Measurements from ENCODE around the gene LRFN4. TPM values are rescaled to one million over a fixed set of nuclear protein-coding genes. Genes with fewer than 3 reads are reported as not detected.
A peak's percentile ranks its signal among the peaks of the same experiment; 100 is the strongest.

The LRFN4 gene
- total RNA-seq, 2 experiments from 2014 or later, result 16.4 to 17.0 TPM

GRCh38 chr11:66848671-66849500 is 8.0 kb upstream of the LRFN4 start:
- POLR2A ChIA-PET, result interaction anchor here (1.0 to 1.1 kb wide), 2 partner anchors 11 to 170 kb away, joined by 3 read pairs; no protein-coding TSS in a partner anchor
- ATAC-seq (ENCODE audit: low read depth), result no peak
- Mint-ChIP-seq H3K4me3 (no peak overlapping the region), H3K27ac (no peak overlapping the region), H3K9me3 (no peaks in the 10 kb centered on the region), H3K4me1 (peaks cover 19% of the 10 kb centered on the region), H3K27me3 (no peaks in the 10 kb centered on the region), H3K36me3 (peaks cover 4% of the 10 kb centered on the region)
- DNase-seq, result peak; percentile 26

- H3K36me3 Mint-ChIP-seq, result peaks cover 4% of the 10 kb centered on the region
- no peak overlapping the region for H3K27ac Mint-ChIP-seq
- no peak for ATAC-seq (ENCODE audit: low read depth)
- DNase-seq, result no peak
- H3K4me3 Mint-ChIP-seq, result no peak overlapping the region
- H3K27me3 Mint-ChIP-seq, result no peaks in the 10 kb centered on the region
- peaks cover 17% of the 10 kb centered on the region for H3K4me1 Mint-ChIP-seq
- POLR2A ChIA-PET, result interaction anchor here (1.0 to 1.1 kb wide), 2 partner anchors 12 to 171 kb away, joined by 3 read pairs; no protein-coding TSS in a partner anchor
- no peaks in the 10 kb centered on the region for H3K9me3 Mint-ChIP-seq
These were observed 7.2 kb upstream of the LRFN4 start for GRCh38 chr11:66849501-66850234.

DNA sequence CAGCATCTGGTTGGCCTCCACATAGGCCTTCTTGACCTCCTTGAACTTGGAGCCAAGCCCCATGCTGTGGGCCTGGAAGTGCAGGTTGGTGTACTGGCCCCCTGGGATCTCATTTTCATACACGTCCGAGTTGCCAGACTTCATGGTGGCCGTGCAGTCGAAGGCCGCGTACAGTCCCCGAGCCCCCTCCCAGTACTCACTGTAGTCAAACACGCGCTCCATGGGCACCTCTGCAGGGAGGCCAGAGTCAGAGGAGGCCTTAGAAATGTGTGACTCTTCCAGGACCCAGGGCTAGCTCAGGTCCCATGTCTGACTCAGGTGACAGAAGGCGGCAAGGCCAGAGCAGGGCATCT is 6.7 kb upstream of the LRFN4 start:
- Mint-ChIP-seq H3K36me3 (peaks cover 1% of the 10 kb centered on the region), H3K4me1 (peaks cover 12% of the 10 kb centered on the region), H3K27ac (peak overlapping the region; percentile 42), H3K27me3 (no peaks in the 10 kb centered on the region), H3K4me3 (no peak overlapping the region), H3K9me3 (no peaks in the 10 kb centered on the region)
- ATAC-seq (ENCODE audit: low read depth) (no peak), DNase-seq (no peak)
- POLR2A ChIA-PET, result interaction anchor here (1.0 kb wide), 1 partner anchor 12 kb away, joined by 3 read pairs; no protein-coding TSS in a partner anchor

- DNase-seq (no peak), ATAC-seq (ENCODE audit: low read depth) (no peak)
- Mint-ChIP-seq H3K4me1 (peaks cover 13% of the 10 kb centered on the region), H3K9me3 (no peaks in the 10 kb centered on the region), H3K36me3 (no peaks in the 10 kb centered on the region), H3K27ac (peak overlapping the region; percentile 42), H3K27me3 (no peaks in the 10 kb centered on the region), H3K4me3 (no peak overlapping the region)
- POLR2A ChIA-PET, result no interaction called here
These were observed 6.2 kb upstream of the LRFN4 start for GRCh38 chr11:66850588-66851238.

DNA sequence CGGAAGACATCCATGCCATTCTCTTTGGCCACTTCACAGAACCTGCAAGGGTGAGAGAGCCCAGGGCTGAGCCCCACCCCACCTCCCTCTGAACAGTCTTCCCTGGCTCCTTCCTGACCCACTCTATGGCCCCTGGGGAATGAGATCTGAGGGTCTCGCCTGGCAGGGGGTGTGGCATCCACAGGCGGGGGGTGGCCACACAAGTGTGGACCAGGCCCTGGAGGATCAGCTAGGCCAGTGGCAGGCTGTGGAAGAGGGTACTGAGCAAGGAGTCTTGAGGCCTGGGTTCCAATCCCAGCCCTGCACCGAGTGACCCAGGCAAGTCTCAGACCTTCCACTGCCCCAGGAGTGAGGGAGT is 5.6 kb upstream of the LRFN4 start:
- H3K4me3 Mint-ChIP-seq, result no peak overlapping the region
- no peaks in the 10 kb centered on the region for H3K9me3 Mint-ChIP-seq
- ATAC-seq (ENCODE audit: low read depth) (no peak), DNase-seq (no peak)
- H3K27ac Mint-ChIP-seq, result no peak overlapping the region
- H3K27me3 Mint-ChIP-seq, result no peaks in the 10 kb centered on the region
- peaks cover 15% of the 10 kb centered on the region for H3K4me1 Mint-ChIP-seq
- H3K36me3 Mint-ChIP-seq, result no peaks in the 10 kb centered on the region
- POLR2A ChIA-PET, result interaction anchor here (1.3 to 1.4 kb wide), 2 partner anchors 8 to 235 kb away, joined by 4 to 13 read pairs; partner anchors contain the start of genes RBM14 and RCE1

DNA sequence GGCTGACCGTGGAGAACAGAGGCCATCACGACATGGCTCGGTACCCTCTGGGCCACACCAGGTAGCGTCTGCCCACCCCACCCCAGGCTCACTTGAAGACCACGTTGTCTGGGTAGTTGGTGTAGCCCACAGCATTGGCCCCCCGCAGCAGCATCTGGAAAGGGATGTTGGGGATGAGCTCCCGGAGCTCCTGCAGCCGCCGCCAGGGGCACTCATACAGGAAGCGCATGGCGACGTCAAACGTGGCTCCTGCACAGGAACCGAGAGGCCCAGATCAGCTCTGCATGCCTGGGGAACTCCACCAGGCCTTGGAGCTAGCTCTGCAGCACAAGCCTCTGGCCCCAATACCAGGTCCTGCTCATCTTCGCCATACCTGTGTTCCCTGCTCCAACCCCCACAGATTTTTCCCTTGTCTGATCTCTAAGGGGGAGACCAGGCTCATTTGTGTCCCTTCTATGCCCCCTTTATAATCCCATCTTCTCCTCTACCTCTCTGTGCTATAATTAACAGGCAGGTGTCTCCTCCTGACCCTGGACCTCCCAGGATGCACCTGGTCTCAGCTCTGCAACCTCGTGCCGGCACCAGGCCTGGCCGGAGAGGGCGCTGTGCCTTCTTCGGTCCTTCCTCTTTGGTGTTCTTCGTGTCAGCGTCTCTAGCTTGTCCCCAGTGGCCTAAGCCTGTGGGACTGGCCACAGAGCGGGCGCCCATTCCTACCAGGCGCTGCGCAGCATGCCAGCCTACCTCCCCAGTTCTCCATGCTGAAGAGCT is 5.0 kb upstream of the LRFN4 start:
- Mint-ChIP-seq H3K9me3 (no peaks in the 10 kb centered on the region), H3K4me3 (no peak overlapping the region), H3K4me1 (peaks cover 15% of the 10 kb centered on the region), H3K27me3 (no peaks in the 10 kb centered on the region), H3K36me3 (no peaks in the 10 kb centered on the region), H3K27ac (peak overlapping the region; percentile 72)
- DNase-seq, result peak; percentile 38
- POLR2A ChIA-PET, result interaction anchor here (1.3 to 1.4 kb wide), 2 partner anchors 9 to 235 kb away, joined by 4 to 13 read pairs; partner anchors contain the start of genes RBM14 and RCE1
- no peak for ATAC-seq (ENCODE audit: low read depth)

DNA sequence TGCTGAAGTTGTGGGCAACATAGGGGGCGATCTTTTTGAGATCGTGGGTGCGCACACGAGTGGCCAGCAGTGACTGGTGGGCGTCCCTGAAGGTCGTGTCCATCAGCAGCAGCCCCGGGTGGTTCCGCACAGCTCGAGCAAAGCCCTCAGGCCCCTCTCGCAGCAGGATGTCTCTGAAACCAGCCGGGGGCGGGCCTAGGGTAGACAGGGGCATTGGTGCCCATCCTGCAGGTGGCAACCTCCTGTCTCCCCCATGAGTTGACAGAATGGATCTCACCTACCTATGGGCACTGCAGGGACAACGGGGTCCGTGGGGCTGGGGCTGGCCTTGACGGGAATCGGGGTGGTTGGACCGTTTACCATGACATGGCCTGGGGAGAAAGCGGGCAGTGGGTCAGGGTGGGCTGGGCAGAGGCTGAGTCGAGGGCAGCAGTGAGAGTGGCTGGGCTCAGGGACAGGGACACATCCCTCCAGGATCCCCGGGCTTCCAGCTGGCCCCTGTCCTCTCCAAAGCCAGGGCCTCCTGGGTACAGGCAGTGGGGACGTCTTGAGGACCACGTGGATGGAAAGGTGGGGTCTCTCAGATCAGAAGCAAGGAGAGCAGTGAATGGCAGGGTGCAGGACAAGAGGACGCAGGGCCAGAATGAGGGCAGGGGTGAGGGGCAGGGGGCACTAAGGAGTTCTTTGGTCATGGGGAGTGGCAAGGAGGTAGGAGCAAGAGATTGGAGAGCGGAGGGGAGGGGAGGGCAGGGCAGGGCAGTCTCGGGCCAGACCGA is 4.2 kb upstream of the LRFN4 start:
- H3K9me3 Mint-ChIP-seq, result no peaks in the 10 kb centered on the region
- POLR2A ChIA-PET, result interaction anchor here (1.3 to 4.1 kb wide), 3 partner anchors 9 to 236 kb away, joined by 4 to 90 read pairs (median 13); partner anchors contain the start of genes RBM14 and RCE1
- no peaks in the 10 kb centered on the region for H3K27me3 Mint-ChIP-seq
- ATAC-seq (ENCODE audit: low read depth), result no peak
- no peak overlapping the region for H3K4me3 Mint-ChIP-seq
- peaks cover 15% of the 10 kb centered on the region for H3K4me1 Mint-ChIP-seq
- DNase-seq, result no peak
- no peaks in the 10 kb centered on the region for H3K36me3 Mint-ChIP-seq
- H3K27ac Mint-ChIP-seq, result peak overlapping the region; percentile 72

DNA sequence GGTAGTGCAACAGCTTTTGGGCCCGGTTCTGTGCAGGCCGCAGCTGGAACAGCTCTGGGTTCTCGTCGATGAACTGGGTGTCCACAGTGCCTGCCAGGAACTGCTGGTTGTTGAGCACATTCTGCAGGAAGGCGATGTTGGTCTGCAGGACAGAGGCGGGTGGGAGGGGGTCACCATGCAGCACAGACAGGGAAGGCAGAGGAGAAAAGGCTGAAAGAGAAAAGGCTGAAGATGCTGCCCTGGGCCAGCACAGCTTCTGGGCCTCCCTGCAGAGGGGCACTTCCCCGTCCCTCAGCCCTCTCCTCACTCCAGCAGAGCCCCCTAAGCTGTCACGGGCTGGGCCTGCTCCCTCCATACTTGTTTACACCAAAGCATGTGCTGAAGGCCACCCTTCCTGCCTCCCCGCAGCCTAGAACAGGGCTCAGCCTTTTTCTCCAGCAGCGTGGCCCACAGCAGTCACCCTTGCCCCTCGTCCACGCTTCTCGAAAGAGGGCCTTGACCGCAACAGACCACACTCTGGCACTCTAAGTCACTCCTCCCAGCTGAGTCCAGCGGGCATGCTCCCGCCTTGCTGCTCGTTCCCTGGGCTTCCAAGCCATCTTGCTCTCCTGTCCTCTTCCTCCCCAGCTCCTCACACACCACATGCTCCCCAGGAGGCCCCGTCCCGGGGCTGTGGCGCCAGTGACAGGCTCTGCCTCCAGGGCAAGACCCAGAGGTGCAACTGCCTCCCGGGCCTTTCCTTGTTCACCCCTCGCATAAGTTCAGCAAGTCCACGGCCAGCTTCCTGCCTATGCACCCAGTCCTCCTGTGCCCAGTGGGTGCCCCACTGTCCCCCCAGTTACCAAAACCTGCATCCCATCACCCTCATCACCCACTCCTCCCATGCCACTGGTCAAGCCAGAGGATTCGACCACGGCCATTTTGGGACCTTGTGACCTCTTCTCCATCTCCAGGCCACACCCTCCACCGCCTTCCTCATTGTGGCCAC is 3.3 kb upstream of the LRFN4 start:
- POLR2A ChIA-PET, result interaction anchor here (4.1 kb wide), 1 partner anchor 10 kb away, joined by 90 read pairs; the partner anchor contains the start of gene RCE1
- Mint-ChIP-seq H3K36me3 (no peaks in the 10 kb centered on the region), H3K27ac (no peak overlapping the region), H3K9me3 (no peaks in the 10 kb centered on the region), H3K4me3 (no peak overlapping the region), H3K27me3 (no peaks in the 10 kb centered on the region), H3K4me1 (peaks cover 15% of the 10 kb centered on the region)
- DNase-seq, result peak; percentile 33
- no peak for ATAC-seq (ENCODE audit: low read depth)

DNA sequence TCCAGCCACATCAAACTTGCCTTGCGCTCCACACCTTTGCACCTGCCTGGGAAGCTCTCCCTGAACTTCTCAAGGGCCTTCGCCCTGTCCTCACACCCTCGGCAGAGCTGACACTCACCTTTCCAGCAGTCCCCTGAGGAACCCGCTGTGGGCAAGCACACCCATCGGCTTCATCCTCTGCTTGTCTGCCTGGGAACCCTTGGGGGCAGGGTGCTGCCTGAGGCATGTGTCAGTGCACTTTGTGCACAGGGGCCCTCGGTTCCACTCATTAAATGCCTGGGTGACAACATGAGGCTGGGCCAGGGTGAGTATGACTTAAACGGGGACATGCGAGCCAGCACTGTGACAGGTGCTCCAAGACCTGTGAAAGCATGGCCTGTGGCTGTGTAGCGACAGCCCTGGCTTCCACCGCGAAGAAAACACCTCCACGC is 2.6 kb upstream of the LRFN4 start:
- Mint-ChIP-seq H3K27me3 (no peaks in the 10 kb centered on the region), H3K9me3 (no peaks in the 10 kb centered on the region), H3K4me1 (peaks cover 15% of the 10 kb centered on the region), H3K4me3 (peak overlapping the region; percentile 10), H3K36me3 (no peaks in the 10 kb centered on the region), H3K27ac (no peak overlapping the region)
- POLR2A ChIA-PET, result interaction anchor here (4.1 kb wide), 1 partner anchor 11 kb away, joined by 90 read pairs; the partner anchor contains the start of gene RCE1
- ATAC-seq (ENCODE audit: low read depth) (no peak), DNase-seq (no peak)

GRCh38 chr11:66854729-66855211 is 2.1 kb upstream of the LRFN4 start:
- H3K27me3 Mint-ChIP-seq, result no peaks in the 10 kb centered on the region
- no peak overlapping the region for H3K4me3 Mint-ChIP-seq
- H3K36me3 Mint-ChIP-seq, result no peaks in the 10 kb centered on the region
- peak overlapping the region; percentile 16 for H3K27ac Mint-ChIP-seq
- POLR2A ChIA-PET, result interaction anchor here (1.2 to 4.1 kb wide), 3 partner anchors 12 to 262 kb away, joined by 3 to 90 read pairs (median 6); partner anchors contain the start of genes CCDC87 and RCE1
- DNase-seq (no peak), ATAC-seq (ENCODE audit: low read depth) (no peak)
- no peaks in the 10 kb centered on the region for H3K9me3 Mint-ChIP-seq
- peaks cover 15% of the 10 kb centered on the region for H3K4me1 Mint-ChIP-seq

All from activated naive CD8-positive, alpha-beta T cell treated with anti-CD3 and anti-CD28 coated beads, Interleukin-2, amount 10 ng/mL, durations not matched to agents 7 days and 5 days (primary cell).